Ectodermal cell (in vitro differentiated cells): ENCODE data around the gene STX2.
A peak's percentile ranks its signal among the peaks of the same experiment; 100 is the strongest.
"Not testable (repeated sequence)": the region's sequence is repeated elsewhere in the genome, so short reads cannot be mapped to it uniquely, and the experiment has no call there.

ENCODE experiments used
- H3K27ac ChIP-seq: 2 replicates; pipeline ENCODE4 v1.7.0; 2013; ENCODE audit warnings: mild to moderate bottlenecking, low read depth, low read length; ENCODE audit not compliant: insufficient read depth, poor library complexity, severe bottlenecking
- H3K27me3 ChIP-seq: 2 replicates; pipeline ENCODE4 v1.7.0; 2013; ENCODE audit warnings: mild to moderate bottlenecking, low read length; ENCODE audit not compliant: insufficient read depth, control insufficient read depth, poor library complexity, severe bottlenecking
- H3K36me3 ChIP-seq: one replicate; pipeline ENCODE4 v1.7.0; 2013; ENCODE audit warnings: low read length; ENCODE audit not compliant: control insufficient read depth, insufficient read depth
- H3K4me1 ChIP-seq: one replicate; pipeline ENCODE4 v1.7.0; 2013; ENCODE audit warnings: low read length; ENCODE audit not compliant: control insufficient read depth, insufficient read depth
- H3K4me3 ChIP-seq: 2 replicates; pipeline ENCODE4 v1.7.0; 2013; ENCODE audit warnings: low read depth, low read length, control low read depth; ENCODE audit not compliant: insufficient read depth
- H3K9me3 ChIP-seq: 2 replicates; pipeline ENCODE4 v1.7.0; 2013; ENCODE audit warnings: mild to moderate bottlenecking, low read length, moderate library complexity; ENCODE audit not compliant: control insufficient read depth
- WGBS, 2 experiments: methylation state at CpG; one replicate each; pipeline ENCODE4 v1.1.7; 2013; ENCODE audit warnings: missing lambda C conversion rate in 2 of 2; 5-methylcytosine and 5-hydroxymethylcytosine counted together

Gene STX2

DNA sequence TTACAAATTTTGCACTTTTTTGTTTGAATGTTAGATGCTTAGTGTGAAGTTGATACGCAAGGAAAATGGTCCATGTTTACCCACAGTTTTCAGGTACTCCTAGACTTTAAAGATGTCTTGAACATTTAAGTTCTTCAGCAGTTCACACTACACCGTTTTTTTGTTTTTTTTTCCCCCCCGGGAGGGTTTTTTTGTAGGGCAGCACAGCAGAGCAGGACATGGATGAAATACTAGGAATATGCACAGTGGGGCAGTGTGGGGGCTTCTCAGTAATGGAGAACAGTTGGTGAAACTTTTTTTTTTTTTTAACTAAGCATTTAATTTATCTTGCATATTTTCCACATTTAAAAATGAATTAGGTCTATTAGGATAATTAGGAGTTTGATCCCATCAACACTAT lies 37.7 kb upstream of the STX2 start:
- 91 to 92% methylated on average over 3 of the region's 3 CpGs for WGBS, 2 experiments
- H3K36me3 ChIP-seq = peaks cover 34% of the 10 kb centered on the region
- H3K27ac ChIP-seq = no peak overlapping the region
- peaks cover 20% of the 10 kb centered on the region for H3K4me1 ChIP-seq
- H3K27me3 ChIP-seq = no peaks in the 10 kb centered on the region
- H3K4me3 ChIP-seq = no peak overlapping the region
- no peaks in the 10 kb centered on the region for H3K9me3 ChIP-seq

DNA sequence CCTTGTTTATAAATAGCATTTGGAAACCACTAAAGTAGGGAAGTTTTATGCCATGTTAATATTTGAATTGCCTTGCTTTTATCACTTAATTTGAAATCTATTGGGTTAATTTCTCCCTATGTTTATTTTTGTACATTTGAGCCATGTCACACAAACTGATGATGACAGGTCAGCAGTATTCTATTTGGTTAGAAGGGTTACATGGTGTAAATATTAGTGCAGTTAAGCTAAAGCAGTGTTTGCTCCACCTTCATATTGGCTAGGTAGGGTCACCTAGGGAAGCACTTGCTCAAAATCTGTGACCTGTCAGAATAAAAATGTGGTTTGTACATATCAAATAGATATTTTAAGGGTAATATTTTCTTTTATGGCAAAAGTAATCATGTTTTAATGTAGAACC lies 37.2 kb upstream of the STX2 start:
- Histone ChIP-seq H3K36me3 (peaks cover 34% of the 10 kb centered on the region), H3K4me3 (no peak overlapping the region), H3K4me1 (peaks cover 20% of the 10 kb centered on the region), H3K27me3 (no peaks in the 10 kb centered on the region), H3K27ac (no peak overlapping the region), H3K9me3 (no peaks in the 10 kb centered on the region)

DNA sequence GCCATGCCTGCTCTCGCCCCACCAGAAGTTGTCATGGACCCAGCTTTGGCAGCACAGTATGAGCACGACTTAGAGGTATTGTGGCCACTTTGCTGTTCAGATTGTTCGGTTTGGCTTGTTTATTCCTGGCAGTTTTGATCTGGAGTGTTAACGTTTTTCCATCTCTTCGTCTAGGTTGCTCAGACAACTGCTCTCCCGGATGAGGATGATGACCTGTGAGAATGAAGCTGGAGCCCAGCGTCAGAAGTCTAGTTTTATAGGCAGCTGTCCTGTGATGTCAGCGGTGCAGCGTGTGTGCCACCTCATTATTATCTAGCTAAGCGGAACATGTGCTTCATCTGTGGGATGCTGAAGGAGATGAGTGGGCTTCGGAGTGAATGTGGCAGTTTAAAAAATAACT lies 36.7 kb upstream of the STX2 start:
- H3K9me3 ChIP-seq, H3K4me3 ChIP-seq, H3K27me3 ChIP-seq, H3K27ac ChIP-seq: not testable (repeated sequence)
- Histone ChIP-seq H3K4me1 (peaks cover 20% of the 10 kb centered on the region), H3K36me3 (peaks cover 34% of the 10 kb centered on the region)
- 85 to 88% methylated on average over 11 of the region's 11 CpGs for WGBS, 2 experiments

- H3K4me3 ChIP-seq = no peak overlapping the region
- no peaks in the 10 kb centered on the region for H3K27me3 ChIP-seq
- peaks cover 20% of the 10 kb centered on the region for H3K4me1 ChIP-seq
- H3K27ac ChIP-seq = no peak overlapping the region
- H3K9me3 ChIP-seq = no peaks in the 10 kb centered on the region
- H3K36me3 ChIP-seq = peaks cover 34% of the 10 kb centered on the region
- 96% methylated on average over 4 to 5 of the region's 5 CpGs for WGBS, 2 experiments
These were observed 36.1 kb upstream of the STX2 start for GRCh38 chr12:130875193-130875592.

- Histone ChIP-seq H3K4me1 (peaks cover 20% of the 10 kb centered on the region), H3K36me3 (peaks cover 34% of the 10 kb centered on the region), H3K27me3 (no peaks in the 10 kb centered on the region), H3K4me3 (no peak overlapping the region), H3K27ac (no peak overlapping the region), H3K9me3 (no peaks in the 10 kb centered on the region)
- 94 to 95% methylated on average over 10 of the region's 10 CpGs for WGBS, 2 experiments
These were observed 35.6 kb upstream of the STX2 start for GRCh38 chr12:130874696-130875095.

GRCh38 chr12:130873825-130874224 lies 34.8 kb upstream of the STX2 start:
- H3K36me3 ChIP-seq = peaks cover 34% of the 10 kb centered on the region
- H3K4me1 ChIP-seq = peaks cover 20% of the 10 kb centered on the region
- peak overlapping the region; percentile 91 for H3K4me3 ChIP-seq
- no peak overlapping the region for H3K27ac ChIP-seq
- WGBS, 2 experiments = 87% methylated on average over 4 of the region's 4 CpGs
- H3K9me3 ChIP-seq = no peaks in the 10 kb centered on the region
- no peaks in the 10 kb centered on the region for H3K27me3 ChIP-seq

DNA sequence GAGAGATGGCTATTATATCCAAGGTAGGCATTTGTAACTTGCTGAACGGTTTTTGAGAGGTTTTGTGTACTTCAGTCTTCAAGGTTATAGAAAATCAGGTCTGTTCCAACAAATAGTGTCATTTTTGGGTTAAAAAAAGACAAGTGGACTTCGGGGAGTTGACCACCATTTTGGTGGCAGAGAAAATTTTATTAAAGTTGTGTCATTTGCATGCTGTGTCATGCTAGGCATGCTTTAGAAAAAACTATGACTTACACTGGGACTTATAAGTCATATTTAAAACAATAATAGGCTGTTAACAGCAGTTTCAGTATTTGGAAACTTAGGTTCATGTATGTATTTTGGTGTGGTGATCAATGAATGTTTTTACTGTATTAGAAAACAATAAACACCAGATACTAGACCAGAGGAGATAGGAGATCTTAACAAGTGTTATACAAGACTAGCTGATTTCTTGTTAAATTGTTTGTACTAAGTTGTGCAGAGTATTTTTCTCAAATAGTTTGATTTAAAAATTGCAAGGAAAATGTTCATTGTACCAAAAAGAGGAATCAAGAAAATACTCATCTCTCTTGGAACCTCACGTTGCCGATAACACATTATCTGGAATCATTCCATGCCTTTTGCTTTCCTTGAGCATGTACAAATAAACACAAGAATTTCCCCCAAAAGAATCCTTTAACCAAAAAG lies 34.2 kb upstream of the STX2 start:
- 49 to 53% methylated on average over 4 of the region's 4 CpGs for WGBS, 2 experiments
- Histone ChIP-seq H3K36me3 (peaks cover 34% of the 10 kb centered on the region), H3K27ac (no peak overlapping the region), H3K9me3 (no peaks in the 10 kb centered on the region), H3K27me3 (no peaks in the 10 kb centered on the region), H3K4me1 (peaks cover 20% of the 10 kb centered on the region), H3K4me3 (peak overlapping the region; percentile 91)

- Histone ChIP-seq H3K4me3 (peak overlapping the region; percentile 91), H3K27me3 (no peaks in the 10 kb centered on the region), H3K27ac (peak overlapping the region; percentile 74), H3K36me3 (peaks cover 34% of the 10 kb centered on the region), H3K4me1 (peaks cover 20% of the 10 kb centered on the region), H3K9me3 (no peaks in the 10 kb centered on the region)
- WGBS, 2 experiments = 0 to 1% methylated on average over 79 of the region's 79 CpGs
These were observed 33.4 kb upstream of the STX2 start for GRCh38 chr12:130872179-130873096.

- WGBS, 2 experiments = 10% methylated on average over 118 of the region's 118 CpGs
- Histone ChIP-seq H3K4me3 (peak within 1 kb of the TSS; percentile 91), H3K4me1 (peaks cover 20% of the 10 kb centered on the region), H3K9me3 (no peaks in the 10 kb centered on the region), H3K36me3 (peaks cover 31% of the 10 kb centered on the region), H3K27me3 (no peaks in the 10 kb centered on the region), H3K27ac (peak within 1 kb of the TSS; percentile 74)
These were observed 32.5 kb upstream of the STX2 start, which contains the start of gene RAN for GRCh38 chr12:130871286-130872178. Gene RAN, plus strand, starts transcription at chr12:130872066. Its CDS starts 528 bp downstream, at chr12:130872594.
